Measurements from ENCODE around the gene TMEM145.
A peak's percentile ranks its signal among the peaks of the same experiment; 100 is the strongest.

TMEM145 gene

GRCh38 chr19:42277821-42278451 is 35.2 kb upstream of the TMEM145 start:
- no peak for DNase-seq (ENCODE audit: low read depth in 2 of 2)

DNA sequence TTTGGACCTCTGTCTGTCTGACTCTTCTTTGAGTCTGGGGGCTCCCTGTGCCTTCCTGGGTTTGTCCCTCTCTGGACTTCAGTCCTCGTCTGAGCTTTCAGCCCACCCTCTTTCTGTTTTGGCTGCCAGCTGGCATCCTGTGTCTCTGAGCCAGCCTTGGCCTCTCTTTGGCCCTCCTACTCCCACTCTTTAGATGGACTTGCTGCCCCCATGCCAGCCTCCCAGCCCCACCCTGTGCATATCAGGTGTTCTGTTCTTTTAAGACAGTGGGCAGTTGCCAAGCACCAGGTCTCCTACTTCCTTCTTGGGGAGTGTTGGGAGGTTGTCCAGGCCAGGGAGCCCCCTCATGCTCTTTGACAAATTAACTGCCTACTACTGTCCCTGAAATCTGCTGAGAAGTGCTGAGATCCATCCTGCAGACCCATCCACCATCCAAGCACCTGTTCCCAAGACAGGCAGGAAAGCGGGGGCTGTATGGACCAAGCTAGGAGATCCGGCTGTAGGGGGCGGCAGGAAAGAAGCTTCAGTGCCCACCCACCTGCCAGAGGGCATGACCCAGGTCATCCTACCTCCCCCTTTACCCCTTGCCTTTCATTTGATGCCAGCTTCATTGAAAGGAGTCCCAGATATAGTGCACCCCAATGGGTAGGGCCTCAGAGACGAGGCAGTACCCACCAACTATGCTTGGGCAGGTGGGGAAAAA is 34.5 kb upstream of the TMEM145 start:
- no peak for DNase-seq (ENCODE audit: low read depth in 2 of 2)

DNA sequence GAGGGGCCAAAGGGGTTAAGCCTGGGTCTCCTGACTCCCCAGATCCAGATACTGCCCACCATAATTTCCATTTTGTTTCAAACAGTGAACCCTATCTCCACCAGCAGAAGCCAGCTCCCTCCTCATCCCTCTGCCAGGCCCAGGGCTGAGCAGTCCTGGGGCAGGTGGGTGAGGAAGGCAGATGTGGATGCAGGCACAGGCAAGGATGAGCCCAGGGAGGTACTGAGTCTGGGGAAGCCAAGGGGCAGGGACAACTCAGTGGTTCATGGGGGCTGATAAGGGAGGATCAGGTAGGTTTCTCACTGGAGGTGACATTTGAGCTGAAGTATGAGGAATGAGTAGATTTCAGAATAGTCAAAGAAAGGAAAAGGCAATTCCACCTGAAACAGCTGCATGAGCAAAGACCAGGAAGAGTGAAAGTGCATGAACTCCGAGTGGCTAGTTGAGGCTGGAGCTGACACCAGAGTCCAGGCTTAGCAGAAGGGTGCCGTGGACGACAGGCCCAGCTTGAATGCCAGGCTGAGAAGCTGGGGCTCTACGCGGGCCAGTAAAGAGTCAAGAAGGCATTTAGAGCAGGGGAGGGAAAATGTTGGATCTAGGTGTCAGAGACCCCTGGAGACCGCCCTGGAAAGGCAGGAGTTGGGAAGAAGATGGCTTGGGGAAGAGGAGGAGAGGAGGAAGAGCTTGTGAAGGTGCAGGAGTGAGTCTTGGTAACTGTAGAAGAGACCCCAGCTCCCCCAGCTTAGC is 33.8 kb upstream of the TMEM145 start:
- no peak for DNase-seq (ENCODE audit: low read depth in 2 of 2)

DNA sequence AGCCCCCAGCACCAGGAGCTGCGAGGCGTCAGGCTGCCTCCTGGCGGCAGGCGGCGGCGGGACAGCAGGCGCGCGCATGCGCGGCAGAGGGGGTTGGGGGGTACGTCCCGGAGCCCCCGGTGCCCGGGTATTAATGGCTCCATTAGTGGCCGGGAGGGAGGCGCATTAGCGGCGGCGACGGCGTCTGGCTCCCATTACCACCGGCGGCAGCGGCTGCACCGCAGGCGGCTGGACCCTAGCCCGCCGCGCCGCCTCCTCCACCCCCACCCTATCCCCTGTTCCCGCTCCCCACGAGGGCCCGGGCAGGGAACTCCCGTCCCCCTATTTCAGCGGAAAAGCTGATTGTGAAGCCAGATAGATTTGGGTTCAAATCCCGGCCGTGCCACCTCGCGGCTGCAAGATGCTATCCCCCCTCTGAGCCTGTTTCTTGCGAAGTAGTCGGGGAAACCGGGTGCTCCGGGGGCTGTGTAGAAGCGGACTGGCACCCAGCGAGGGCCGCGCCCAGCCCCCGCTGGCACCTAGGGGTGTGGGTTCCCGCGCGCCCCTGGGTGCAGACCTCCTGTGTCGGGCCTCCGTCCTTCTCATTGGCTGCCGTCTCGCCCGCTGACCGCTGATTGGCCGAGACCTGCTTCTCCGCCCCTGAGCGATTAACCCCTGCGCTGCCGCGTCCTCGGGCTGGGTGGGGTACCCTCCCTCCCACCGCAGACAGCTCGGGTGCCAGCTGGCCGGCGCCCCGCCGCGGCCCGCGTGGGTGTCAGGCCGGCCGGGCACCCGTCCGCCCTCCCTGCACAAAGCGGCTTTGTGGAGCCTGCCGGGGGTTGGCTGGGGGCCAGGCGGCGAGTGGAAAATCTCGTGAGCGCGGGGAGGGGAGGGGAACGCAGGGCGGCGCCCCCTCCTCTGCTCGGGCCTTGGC is 33.0 kb upstream of the TMEM145 start:
- peak; percentile 66 to 74 for DNase-seq (ENCODE audit: low read depth in 2 of 2)

- DNase-seq (ENCODE audit: low read depth in 2 of 2) = no peak
These were observed 32.3 kb upstream of the TMEM145 start for GRCh38 chr19:42280815-42281145.

GRCh38 chr19:42281146-42281826 is 31.8 kb upstream of the TMEM145 start:
- DNase-seq (ENCODE audit: low read depth in 2 of 2) = no peak

- no peak for DNase-seq (ENCODE audit: low read depth in 2 of 2)
These were observed 31.0 kb upstream of the TMEM145 start for GRCh38 chr19:42281827-42282762.

DNA sequence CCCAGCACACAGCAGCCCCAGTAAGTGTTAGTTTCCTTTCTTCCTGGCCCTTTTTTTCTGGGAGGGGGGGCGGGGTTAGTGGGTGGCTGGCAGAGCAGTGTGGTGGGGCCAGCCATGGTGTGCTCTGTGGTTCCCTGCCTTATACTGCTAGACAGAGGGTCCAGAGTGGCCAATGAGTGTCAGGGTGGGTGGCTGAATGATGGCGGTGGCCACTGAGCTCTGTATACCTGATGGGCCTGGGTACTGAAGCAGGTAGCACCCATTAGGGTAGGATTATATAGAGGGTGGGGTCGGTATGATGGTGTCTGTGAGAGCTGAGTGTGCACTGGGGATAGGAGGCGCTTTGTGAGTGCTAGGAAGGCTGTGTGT is 30.3 kb upstream of the TMEM145 start:
- no peak for DNase-seq (ENCODE audit: low read depth in 2 of 2)

DNA sequence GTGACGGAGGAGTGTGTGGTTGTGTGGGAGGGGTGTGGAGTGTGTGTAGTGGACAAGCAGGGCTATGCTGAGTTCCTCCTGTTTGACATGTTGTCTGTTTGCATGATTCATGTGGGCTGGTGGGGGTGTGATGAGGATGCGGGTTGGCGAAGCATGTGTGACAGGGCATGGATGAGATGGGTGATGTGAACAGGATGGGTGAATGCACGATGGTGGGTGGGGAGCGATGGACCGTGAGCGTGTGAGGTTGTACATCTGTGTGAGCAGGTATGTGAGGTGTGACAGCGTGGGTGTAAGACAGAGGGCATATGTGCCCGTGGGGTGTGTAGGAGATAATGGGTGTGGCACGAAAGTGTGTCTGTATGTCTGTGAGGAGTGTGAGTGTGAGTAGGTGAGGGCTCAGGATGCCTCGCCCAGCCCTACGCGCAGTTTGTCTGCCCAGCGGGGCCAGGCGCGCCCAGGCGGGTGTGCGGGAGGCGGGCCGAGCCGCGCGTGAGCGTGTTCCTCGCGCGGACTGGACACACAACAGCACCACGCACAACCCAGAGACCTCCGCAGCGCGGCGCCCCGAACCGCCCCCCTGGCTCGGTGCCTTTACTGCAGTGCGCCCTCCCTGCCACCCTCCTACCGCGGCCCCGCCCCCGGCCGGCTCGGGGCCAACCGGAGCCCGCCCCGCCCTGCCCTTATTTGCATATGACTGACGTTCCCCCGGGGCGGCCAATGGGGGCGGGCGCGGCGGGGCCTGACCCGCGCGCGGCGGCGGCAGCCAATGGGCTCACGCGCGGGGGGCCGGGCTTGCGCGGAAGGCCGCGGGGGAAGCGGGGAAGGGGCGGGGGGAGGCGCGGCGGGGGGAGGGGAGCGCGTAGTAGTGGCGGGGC is 29.7 kb upstream of the TMEM145 start:
- peak; percentile 93 for DNase-seq (ENCODE audit: low read depth in 2 of 2)

GRCh38 chr19:42284066-42284501 is 29.0 kb upstream of the TMEM145 start:
- peak in 1 of 2 donors; percentile 77 for DNase-seq (ENCODE audit: low read depth in 2 of 2)

- no peak for DNase-seq (ENCODE audit: low read depth in 2 of 2)
These were observed 28.3 kb upstream of the TMEM145 start for GRCh38 chr19:42284591-42285341.

DNA sequence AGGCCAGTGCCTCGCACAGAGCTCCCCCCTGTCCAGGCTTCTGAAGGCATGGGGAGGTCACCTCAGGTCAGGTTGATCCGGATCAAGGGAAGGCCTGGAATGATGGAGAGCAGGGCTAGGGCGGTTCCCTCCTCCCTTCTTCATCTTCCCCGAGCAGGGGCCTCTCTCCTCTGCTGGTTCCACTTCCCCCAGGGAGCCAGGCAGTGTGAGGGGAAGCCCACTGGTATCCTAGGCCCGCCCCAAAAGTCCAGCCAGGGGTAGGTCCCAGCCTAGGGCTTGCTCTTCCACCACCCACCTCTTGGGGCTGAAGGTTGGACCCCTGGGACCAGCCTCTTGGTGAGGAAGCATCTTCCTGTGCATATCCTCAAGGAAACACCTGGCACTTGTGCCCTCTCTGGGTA is 27.6 kb upstream of the TMEM145 start:
- no peak for DNase-seq (ENCODE audit: low read depth in 2 of 2)

- no peak for DNase-seq (ENCODE audit: low read depth in 2 of 2)
These were observed 27.1 kb upstream of the TMEM145 start for GRCh38 chr19:42285988-42286348.

- DNase-seq (ENCODE audit: low read depth in 2 of 2) = no peak
These were observed 26.6 kb upstream of the TMEM145 start for GRCh38 chr19:42286349-42287016.

- DNase-seq (ENCODE audit: low read depth in 2 of 2) = no peak
These were observed 25.9 kb upstream of the TMEM145 start for GRCh38 chr19:42287017-42287826.

- no peak for DNase-seq (ENCODE audit: low read depth in 2 of 2)
These were observed 25.3 kb upstream of the TMEM145 start for GRCh38 chr19:42287827-42288107.

GRCh38 chr19:42288387-42288786 is 24.7 kb upstream of the TMEM145 start:
- no peak for DNase-seq (ENCODE audit: low read depth in 2 of 2)

All from stimulated activated CD8-positive, alpha-beta memory T cell treated with anti-CD3 and anti-CD28 coated beads, Interleukin-2, amount 100 ng/mL, for 1 hour (primary cell).